ENCODE data around the gene SLC27A6. TPM values are rescaled to one million over a fixed set of nuclear protein-coding genes. Genes with fewer than 3 reads are reported as not detected.

The SLC27A6 gene
- polyA plus RNA-seq (2013, experiment 1 of 2): 1.5 TPM
- 1.4 TPM for polyA plus RNA-seq (2013, experiment 2 of 2)

GRCh38 chr5:128965011-128965637 is at the start of gene SLC27A6:
Gene SLC27A6, plus strand, starts transcription at chr5:128965488. Its CDS starts 650 bp downstream, at chr5:128966138.
- peak within 1 kb of the TSS; percentile 61 for H4K91ac ChIP-seq (ENCODE audit: low read length)
- H3K4me3 ChIP-seq (ENCODE audit: insufficient read depth in 1 of 2, low read depth in 1 of 2, low read length in 2 of 2): peak within 1 kb of the TSS; percentile 53 to 63
- H2AK5ac ChIP-seq (ENCODE audit: low read length, severe bottlenecking): no peak within 1 kb of the TSS
- H3K4me2 ChIP-seq (ENCODE audit: low read length, poor library complexity, severe bottlenecking): peak within 1 kb of the TSS; percentile 97
- no peaks in the 10 kb centered on the region for H3K79me1 ChIP-seq (replicated peaks; ENCODE audit: low read length, poor library complexity, severe bottlenecking)
- H3K9me3 ChIP-seq (ENCODE audit: control insufficient read depth, low read length): peaks cover 3% of the 10 kb centered on the region
- no peak within 1 kb of the TSS for H3K27ac ChIP-seq (ENCODE audit: low read length, poor library complexity, severe bottlenecking)
- H3K4ac ChIP-seq (ENCODE audit: low read depth in 1 of 2, low read length in 2 of 2): no peak within 1 kb of the TSS
- H3K14ac ChIP-seq (ENCODE audit: low read length in 2 of 2): peak within 1 kb of the TSS in 1 of 2 experiments; percentile 91
- H3K4me1 ChIP-seq (ENCODE audit: control insufficient read depth, insufficient read depth, low read depth, low read length): peaks cover 9% of the 10 kb centered on the region
- H3K18ac ChIP-seq (ENCODE audit: low read depth in 1 of 2, low read length in 2 of 2): no peak within 1 kb of the TSS
- H2AFZ ChIP-seq (ENCODE audit: low read depth, low read length): peak within 1 kb of the TSS; percentile 88
- peak; percentile 37 for DNase-seq
- peak within 1 kb of the TSS in 1 of 2 experiments; percentile 86 for H3K23ac ChIP-seq (ENCODE audit: low read length in 2 of 2)
- no peak within 1 kb of the TSS for H2BK15ac ChIP-seq (ENCODE audit: low read depth, poor library complexity, severe bottlenecking)
- H3K27me3 ChIP-seq (ENCODE audit: control insufficient read depth in 1 of 2, insufficient read depth in 1 of 2, low read length in 2 of 2): peaks cover 22% of the 10 kb centered on the region in 2 experiments
- H2BK5ac ChIP-seq (ENCODE audit: low read depth, low read length, poor library complexity, severe bottlenecking): no peak within 1 kb of the TSS
- peak within 1 kb of the TSS; percentile 34 for H2BK120ac ChIP-seq (ENCODE audit: low read depth, low read length)
- H3K9ac ChIP-seq (ENCODE audit: low read length): no peak within 1 kb of the TSS
- 1% methylated on average over 43 of the region's 51 CpGs for WGBS
- H3K36me3 ChIP-seq (ENCODE audit: control insufficient read depth in 1 of 2, insufficient read depth in 2 of 2, low read depth in 1 of 2, low read length in 2 of 2): no peaks in the 10 kb centered on the region
- no peak within 1 kb of the TSS for H2BK12ac ChIP-seq (ENCODE audit: low read length in 2 of 2)
- peak within 1 kb of the TSS; percentile 49 for H4K8ac ChIP-seq (ENCODE audit: low read length)

- no peaks in the 10 kb centered on the region for H3K79me1 ChIP-seq (replicated peaks; ENCODE audit: low read length, poor library complexity, severe bottlenecking)
- no peak overlapping the region for H3K4ac ChIP-seq (ENCODE audit: low read depth in 1 of 2, low read length in 2 of 2)
- H3K14ac ChIP-seq (ENCODE audit: low read length in 2 of 2): no peak overlapping the region
- H3K4me1 ChIP-seq (ENCODE audit: control insufficient read depth, insufficient read depth, low read depth, low read length): no peaks in the 10 kb centered on the region
- no peak overlapping the region for H2AFZ ChIP-seq (ENCODE audit: low read depth, low read length)
- H3K23ac ChIP-seq (ENCODE audit: low read length in 2 of 2): no peak overlapping the region
- H3K27me3 ChIP-seq (ENCODE audit: control insufficient read depth in 1 of 2, insufficient read depth in 1 of 2, low read length in 2 of 2): no peaks in the 10 kb centered on the region
- no peaks in the 10 kb centered on the region for H3K9me3 ChIP-seq (ENCODE audit: control insufficient read depth, low read length)
- no peak overlapping the region for H3K18ac ChIP-seq (ENCODE audit: low read depth in 1 of 2, low read length in 2 of 2)
- H4K91ac ChIP-seq (ENCODE audit: low read length): no peak overlapping the region
- H3K27ac ChIP-seq (ENCODE audit: low read length, poor library complexity, severe bottlenecking): no peak overlapping the region
- no peak overlapping the region for H2AK5ac ChIP-seq (ENCODE audit: low read length, severe bottlenecking)
- H2BK12ac ChIP-seq (ENCODE audit: low read length in 2 of 2): no peak overlapping the region
- H3K4me2 ChIP-seq (ENCODE audit: low read length, poor library complexity, severe bottlenecking): no peak overlapping the region
- H3K36me3 ChIP-seq (ENCODE audit: control insufficient read depth in 1 of 2, insufficient read depth in 2 of 2, low read depth in 1 of 2, low read length in 2 of 2): no peaks in the 10 kb centered on the region
- no peak overlapping the region for H2BK120ac ChIP-seq (ENCODE audit: low read depth, low read length)
- H4K8ac ChIP-seq (ENCODE audit: low read length): no peak overlapping the region
- no peak overlapping the region for H3K9ac ChIP-seq (ENCODE audit: low read length)
- H2BK5ac ChIP-seq (ENCODE audit: low read depth, low read length, poor library complexity, severe bottlenecking): no peak overlapping the region
- no peak overlapping the region for H3K4me3 ChIP-seq (ENCODE audit: insufficient read depth in 1 of 2, low read depth in 1 of 2, low read length in 2 of 2)
- DNase-seq: no peak
- H2BK15ac ChIP-seq (ENCODE audit: low read depth, poor library complexity, severe bottlenecking): no peak overlapping the region
- no CpG with 5 or more reads among the region's 2 CpGs for WGBS
Observed at GRCh38 chr5:128919542-128919941, 45.7 kb upstream of the SLC27A6 start.

- no peak overlapping the region for H2BK5ac ChIP-seq (ENCODE audit: low read depth, low read length, poor library complexity, severe bottlenecking)
- peak overlapping the region in 1 of 2 experiments; percentile 28 for H3K4ac ChIP-seq (ENCODE audit: low read depth in 1 of 2, low read length in 2 of 2)
- H4K91ac ChIP-seq (ENCODE audit: low read length): peak overlapping the region; percentile 75
- no peak overlapping the region for H3K4me2 ChIP-seq (ENCODE audit: low read length, poor library complexity, severe bottlenecking)
- no peak overlapping the region for H2AFZ ChIP-seq (ENCODE audit: low read depth, low read length)
- peak overlapping the region in 1 of 2 experiments; percentile 84 for H2BK12ac ChIP-seq (ENCODE audit: low read length in 2 of 2)
- H3K14ac ChIP-seq (ENCODE audit: low read length in 2 of 2): no peak overlapping the region
- H3K9ac ChIP-seq (ENCODE audit: low read length): no peak overlapping the region
- no peak overlapping the region for H3K4me3 ChIP-seq (ENCODE audit: insufficient read depth in 1 of 2, low read depth in 1 of 2, low read length in 2 of 2)
- H3K4me1 ChIP-seq (ENCODE audit: control insufficient read depth, insufficient read depth, low read depth, low read length): no peaks in the 10 kb centered on the region
- peak overlapping the region; percentile 87 for H4K8ac ChIP-seq (ENCODE audit: low read length)
- no peaks in the 10 kb centered on the region for H3K9me3 ChIP-seq (ENCODE audit: control insufficient read depth, low read length)
- peak; percentile 90 for DNase-seq
- H2BK120ac ChIP-seq (ENCODE audit: low read depth, low read length): peak overlapping the region; percentile 49
- no peak overlapping the region for H2AK5ac ChIP-seq (ENCODE audit: low read length, severe bottlenecking)
- no peaks in the 10 kb centered on the region for H3K36me3 ChIP-seq (ENCODE audit: control insufficient read depth in 1 of 2, insufficient read depth in 2 of 2, low read depth in 1 of 2, low read length in 2 of 2)
- H3K18ac ChIP-seq (ENCODE audit: low read depth in 1 of 2, low read length in 2 of 2): peak overlapping the region in 1 of 2 experiments; percentile 87
- H3K27ac ChIP-seq (ENCODE audit: low read length, poor library complexity, severe bottlenecking): no peak overlapping the region
- H3K79me1 ChIP-seq (replicated peaks; ENCODE audit: low read length, poor library complexity, severe bottlenecking): no peaks in the 10 kb centered on the region
- H3K23ac ChIP-seq (ENCODE audit: low read length in 2 of 2): no peak overlapping the region
- 50% methylated on average over 2 of the region's 2 CpGs for WGBS
- H3K27me3 ChIP-seq (ENCODE audit: control insufficient read depth in 1 of 2, insufficient read depth in 1 of 2, low read length in 2 of 2): no peaks in the 10 kb centered on the region
- no peak overlapping the region for H2BK15ac ChIP-seq (ENCODE audit: low read depth, poor library complexity, severe bottlenecking)
Observed at GRCh38 chr5:128920345-128921215, 44.7 kb upstream of the SLC27A6 start.

- Histone ChIP-seq H3K9me3 (ENCODE audit: control insufficient read depth, low read length) (no peaks in the 10 kb centered on the region), H3K27me3 (ENCODE audit: control insufficient read depth in 1 of 2, insufficient read depth in 1 of 2, low read length in 2 of 2) (no peaks in the 10 kb centered on the region), H3K9ac (ENCODE audit: low read length) (no peak overlapping the region), H3K4me2 (ENCODE audit: low read length, poor library complexity, severe bottlenecking) (no peak overlapping the region), H4K91ac (ENCODE audit: low read length) (no peak overlapping the region), H3K27ac (ENCODE audit: low read length, poor library complexity, severe bottlenecking) (no peak overlapping the region), H2BK120ac (ENCODE audit: low read depth, low read length) (no peak overlapping the region), H2AFZ (ENCODE audit: low read depth, low read length) (no peak overlapping the region), H2BK15ac (ENCODE audit: low read depth, poor library complexity, severe bottlenecking) (no peak overlapping the region), H2BK12ac (ENCODE audit: low read length in 2 of 2) (no peak overlapping the region), H3K79me1 (replicated peaks; ENCODE audit: low read length, poor library complexity, severe bottlenecking) (no peaks in the 10 kb centered on the region), H3K4ac (ENCODE audit: low read depth in 1 of 2, low read length in 2 of 2) (no peak overlapping the region), H3K36me3 (ENCODE audit: control insufficient read depth in 1 of 2, insufficient read depth in 2 of 2, low read depth in 1 of 2, low read length in 2 of 2) (no peaks in the 10 kb centered on the region), H3K18ac (ENCODE audit: low read depth in 1 of 2, low read length in 2 of 2) (no peak overlapping the region), H3K4me1 (ENCODE audit: control insufficient read depth, insufficient read depth, low read depth, low read length) (no peaks in the 10 kb centered on the region), H3K23ac (ENCODE audit: low read length in 2 of 2) (no peak overlapping the region), H4K8ac (ENCODE audit: low read length) (no peak overlapping the region), H2AK5ac (ENCODE audit: low read length, severe bottlenecking) (no peak overlapping the region), H3K4me3 (ENCODE audit: insufficient read depth in 1 of 2, low read depth in 1 of 2, low read length in 2 of 2) (no peak overlapping the region), H3K14ac (ENCODE audit: low read length in 2 of 2) (no peak overlapping the region), H2BK5ac (ENCODE audit: low read depth, low read length, poor library complexity, severe bottlenecking) (no peak overlapping the region)
- WGBS: 83% methylated on average over 1 of the region's 2 CpGs
- DNase-seq: no peak
Observed at GRCh38 chr5:128924299-128924698, 41.0 kb upstream of the SLC27A6 start.
